GM21529 (cell line): ENCODE results near the gene HIGD2B.
"Not testable (repeated sequence)": the region's sequence is repeated elsewhere in the genome, so short reads cannot be mapped to it uniquely, and the experiment has no call there.

ENCODE experiments used
- ATAC-seq: cut with Tn5 transposase; IDR thresholded peaks from one replicate; pipeline ENCODE4 v1.9.1; 2021; ENCODE audit not compliant: unreplicated experiment

Gene HIGD2B

DNA sequence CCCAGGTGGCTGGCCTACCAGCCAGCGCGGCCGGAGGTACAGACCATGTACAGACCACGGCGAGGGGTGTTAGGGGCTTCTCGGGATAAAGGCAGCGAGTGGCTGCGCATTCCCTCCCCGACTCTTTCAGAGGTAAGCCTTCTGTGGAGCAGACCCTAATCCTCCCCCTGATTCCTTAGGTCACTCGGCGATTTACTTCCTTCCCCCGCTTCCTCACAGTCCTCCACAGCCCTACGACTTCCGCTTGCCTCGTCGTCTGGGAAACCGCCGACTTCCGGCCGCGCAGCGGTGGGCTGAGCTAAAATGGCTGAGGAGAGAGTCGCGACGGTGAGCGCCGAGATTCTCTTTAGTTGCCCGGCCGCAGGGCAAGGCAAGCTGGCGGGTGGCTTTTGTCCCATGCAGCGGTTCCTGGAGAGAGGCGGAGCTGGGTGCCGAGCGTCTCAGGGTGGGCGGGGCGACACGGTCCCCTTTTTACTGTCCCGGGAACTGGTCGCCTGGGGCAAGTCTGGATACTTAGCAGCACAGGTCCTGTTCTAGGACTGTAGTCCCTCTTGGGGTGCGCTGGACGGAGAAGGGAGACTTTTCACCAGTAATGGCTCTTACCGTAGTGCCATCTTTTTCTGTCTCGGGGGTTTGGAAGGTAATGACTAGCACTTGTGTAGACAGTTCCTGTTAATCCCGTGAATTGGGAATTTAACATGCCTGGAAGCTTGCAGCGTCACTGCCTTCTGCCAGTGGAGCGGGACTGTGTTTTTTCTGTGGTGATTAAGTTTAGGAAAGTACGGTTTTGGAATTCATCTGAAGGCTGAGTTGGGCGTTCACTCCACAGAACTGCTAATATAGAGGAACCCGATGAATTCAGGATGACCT is at the start of gene HIGD2B, which contains the start of gene BBS4:
Gene HIGD2B (minus strand): TSS at position 258 of the 870 bp plus-strand sequence. CDS start 9,808 bp downstream, outside the sequence.
Gene BBS4 (plus strand): TSS at position 283 of the 870 bp plus-strand sequence. CDS start 21 bp downstream, at position 304.
- ATAC-seq: peak; percentile 95

- no peak for ATAC-seq
Measured at GRCh38 chr15:72735111-72735510, 49.1 kb upstream of the HIGD2B start.

- ATAC-seq: no peak
Measured at GRCh38 chr15:72733941-72734738, 48.2 kb upstream of the HIGD2B start.

DNA sequence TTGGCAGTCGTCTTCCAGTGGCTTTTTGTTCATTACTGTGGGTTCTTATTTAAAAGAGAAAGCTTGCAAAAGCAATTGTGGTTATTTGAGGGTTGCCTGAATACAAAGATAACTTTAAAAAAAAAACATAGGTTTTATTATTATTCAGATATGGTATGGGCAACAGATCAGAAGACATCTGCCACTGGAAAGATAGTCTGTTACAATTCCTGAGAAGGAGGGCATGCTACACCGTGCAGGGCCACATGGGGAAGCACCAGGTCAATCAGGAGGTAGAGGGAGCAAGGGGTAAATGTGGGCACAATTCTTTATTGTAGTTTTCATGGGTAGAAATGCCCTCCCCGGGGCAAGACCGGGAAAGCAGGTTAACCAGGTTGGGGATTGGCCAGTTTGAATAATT is 46.5 kb upstream of the HIGD2B start:
- no peak for ATAC-seq

GRCh38 chr15:72732086-72732485 is 46.1 kb upstream of the HIGD2B start:
- no peak for ATAC-seq

DNA sequence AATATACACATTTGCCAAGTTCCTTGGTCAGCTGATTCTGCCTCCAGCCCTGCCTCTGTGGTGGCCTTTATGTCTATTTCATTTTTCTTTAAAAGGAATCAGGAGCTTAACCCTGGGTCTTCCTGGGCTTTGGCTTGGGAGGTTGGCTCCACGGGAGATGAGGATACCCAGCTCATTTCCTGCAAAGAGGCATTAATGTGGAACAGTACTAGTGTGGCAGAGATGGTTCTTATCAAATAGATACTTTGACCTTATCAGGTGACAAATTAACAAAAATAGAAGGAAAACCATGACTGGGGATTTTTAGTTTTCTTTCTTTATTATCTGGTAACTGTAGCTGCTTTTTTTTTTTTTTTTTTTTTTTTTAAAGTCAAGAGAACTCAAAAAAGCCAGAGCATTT is 42.8 kb upstream of the HIGD2B start:
- ATAC-seq: no peak

DNA sequence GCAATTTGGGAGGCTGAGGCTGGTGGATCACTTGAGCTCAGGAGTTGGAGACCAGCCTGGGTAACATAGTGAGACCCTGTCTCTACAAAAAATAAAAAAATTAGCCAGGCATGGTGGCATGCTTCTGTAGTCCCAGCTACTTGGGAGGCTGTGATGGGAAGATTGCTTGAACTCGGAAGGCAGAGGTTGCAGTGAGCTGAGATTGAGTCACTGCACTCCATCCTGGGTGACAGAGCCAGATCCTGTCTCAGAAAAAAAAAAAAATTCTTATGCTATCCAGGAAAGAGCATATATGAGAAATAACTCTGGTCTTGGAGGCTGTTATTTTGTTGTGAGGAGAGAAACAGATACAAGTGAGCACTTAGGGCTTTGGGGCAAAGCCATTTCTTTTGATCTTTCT is 42.3 kb upstream of the HIGD2B start:
- not testable (repeated sequence) for ATAC-seq

DNA sequence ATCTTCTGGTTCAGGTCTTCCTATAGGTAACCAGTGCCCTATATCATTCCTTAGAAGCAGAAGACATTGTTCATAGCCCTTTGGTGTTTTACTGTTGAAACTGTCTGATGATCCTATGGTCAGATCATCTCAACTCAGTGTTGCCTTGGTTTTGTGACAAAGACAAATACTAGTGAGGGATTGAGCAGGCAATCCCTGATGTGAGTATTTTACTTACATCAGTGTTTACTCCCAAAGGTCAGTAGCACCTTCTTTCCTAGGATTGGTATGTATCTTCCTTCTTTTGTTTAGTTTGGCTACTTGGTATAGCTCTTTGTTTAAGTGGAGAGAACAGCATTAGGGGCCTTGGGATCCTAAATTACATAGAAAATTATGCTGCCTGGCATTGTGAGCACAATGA is 41.2 kb upstream of the HIGD2B start:
- no peak for ATAC-seq

DNA sequence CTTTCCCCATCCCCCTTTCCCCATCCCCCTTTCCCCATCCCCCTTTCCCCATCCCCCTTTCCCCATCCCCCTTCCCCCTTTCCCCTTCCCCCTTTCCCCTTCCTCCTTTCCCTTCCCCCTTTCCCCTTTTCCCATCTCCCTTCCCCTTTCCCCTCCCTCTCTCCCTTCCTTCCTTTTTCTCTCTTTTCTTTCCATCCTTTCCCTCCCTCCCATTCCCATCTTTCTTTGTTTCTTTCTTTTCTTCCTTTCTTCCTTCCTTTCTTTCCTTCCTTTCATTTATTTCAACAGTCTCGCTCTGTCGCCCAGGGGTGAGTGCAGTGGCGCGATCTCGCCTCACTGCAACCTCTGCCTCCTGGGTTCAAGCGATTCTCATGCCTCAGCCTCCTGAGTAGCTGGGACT is 39.9 kb upstream of the HIGD2B start:
- not testable (repeated sequence) for ATAC-seq

GRCh38 chr15:72725446-72725845 is 39.5 kb upstream of the HIGD2B start:
- ATAC-seq: no peak

GRCh38 chr15:72724028-72724427 is 38.0 kb upstream of the HIGD2B start:
- no peak for ATAC-seq

DNA sequence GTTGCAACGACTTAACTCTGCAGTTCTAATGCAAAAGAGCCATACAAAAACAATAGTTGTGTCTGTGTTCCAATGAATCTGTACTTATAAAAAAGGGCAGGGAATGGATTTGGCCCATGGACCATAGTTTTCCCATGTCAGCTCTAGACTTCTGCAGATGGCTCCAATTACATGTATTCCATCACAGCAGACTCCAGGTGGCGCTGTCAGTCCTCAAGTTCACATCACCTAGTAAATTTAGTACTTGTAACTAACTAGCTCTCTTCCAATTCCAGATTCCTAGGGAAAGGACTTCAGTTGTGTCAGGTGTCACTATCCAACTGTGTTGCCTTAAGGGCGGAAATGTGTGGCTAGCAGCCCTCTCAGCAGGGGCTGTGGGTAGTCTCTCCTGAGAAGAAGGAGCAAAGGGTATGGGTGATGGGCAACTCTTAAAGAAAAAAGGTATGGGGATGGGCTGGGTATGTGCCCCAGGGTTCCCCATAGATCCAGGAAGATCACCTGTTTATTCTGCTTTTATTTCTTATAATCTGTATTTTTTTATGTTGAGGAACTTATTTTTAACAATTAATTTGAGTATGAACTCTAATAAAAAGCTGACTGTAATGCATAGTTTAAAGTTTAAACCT is 36.2 kb upstream of the HIGD2B start:
- ATAC-seq: no peak

DNA sequence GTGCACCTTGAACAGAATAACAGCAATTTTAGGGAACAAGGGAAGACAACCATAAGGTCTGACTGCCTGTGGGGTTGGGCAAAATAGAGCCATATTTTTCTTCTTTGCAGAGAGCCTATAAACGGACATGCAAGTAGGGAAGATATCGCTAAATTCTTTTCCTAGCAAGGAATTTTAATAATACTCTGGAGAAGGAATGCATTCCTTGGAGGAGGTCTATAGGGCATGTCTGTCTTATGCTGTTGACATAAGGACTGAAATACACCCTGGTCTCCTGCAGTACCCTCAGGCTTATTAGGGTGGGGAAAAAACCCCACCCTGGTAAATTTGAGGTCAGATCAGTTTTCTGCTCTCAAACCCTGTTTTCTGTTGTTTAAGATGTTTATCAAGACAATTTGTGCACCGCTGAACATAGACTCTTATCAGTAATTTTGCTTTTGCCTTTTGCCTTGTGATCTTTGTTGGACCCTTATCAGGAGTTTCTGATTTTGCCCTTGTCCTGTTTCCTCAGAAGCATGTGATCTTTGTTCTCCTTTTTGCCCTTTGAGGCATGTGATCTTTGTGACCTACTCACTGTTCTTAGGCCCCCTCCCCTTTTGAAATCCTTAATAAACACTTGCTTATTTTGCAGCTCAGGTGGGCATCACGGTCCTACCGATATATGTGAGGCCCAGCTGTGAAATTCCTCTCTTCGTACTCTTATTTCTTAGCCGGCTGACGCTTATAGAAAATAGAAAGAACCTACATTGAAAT is 22.7 kb upstream of the HIGD2B start:
- ATAC-seq: not testable (repeated sequence)

DNA sequence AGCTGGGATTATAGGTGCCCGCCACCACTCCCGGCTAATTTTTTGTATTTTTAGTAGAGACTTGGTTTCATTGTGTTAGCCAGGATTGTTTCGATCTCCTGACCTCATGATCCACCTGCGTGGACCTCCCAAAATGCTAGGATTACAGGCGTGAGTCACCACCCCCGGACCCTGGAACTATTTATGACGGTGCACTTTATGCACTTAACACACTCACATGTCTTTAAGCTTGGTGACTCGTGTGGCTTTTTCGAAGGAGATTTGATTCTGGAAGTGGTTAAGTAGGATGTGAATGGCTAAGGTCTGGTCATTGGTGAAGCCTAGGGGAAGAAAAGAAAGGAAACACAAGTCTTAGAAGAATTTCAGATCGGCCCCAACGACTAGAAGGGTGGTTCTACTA is 20.3 kb upstream of the HIGD2B start:
- ATAC-seq: no peak

GRCh38 chr15:72700076-72700475 is 14.1 kb upstream of the HIGD2B start:
- no peak for ATAC-seq

- no peak for ATAC-seq
Measured at GRCh38 chr15:72698938-72699337, 13.0 kb upstream of the HIGD2B start.

DNA sequence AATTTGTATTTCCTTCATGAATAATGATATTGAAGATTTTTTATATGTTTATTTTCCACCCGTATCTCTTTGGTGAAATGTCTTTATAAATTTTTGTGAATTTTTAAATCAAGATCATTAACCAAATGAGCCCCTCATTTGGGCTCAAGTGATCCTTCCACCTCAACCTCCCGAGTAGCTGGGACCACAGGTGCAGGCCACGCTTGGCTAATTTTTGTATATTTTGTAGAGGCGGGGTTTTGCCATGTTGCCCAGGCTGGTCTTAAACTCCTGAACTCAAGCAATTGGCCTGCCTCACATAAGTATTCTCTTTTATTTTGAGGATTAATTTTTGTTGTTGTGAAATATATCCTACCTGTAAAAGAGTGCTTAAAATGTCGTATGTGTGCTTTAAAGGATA is 5.0 kb upstream of the HIGD2B start:
- ATAC-seq: no peak

- no peak for ATAC-seq
Measured at GRCh38 chr15:72688697-72689096, 2.7 kb upstream of the HIGD2B start.

DNA sequence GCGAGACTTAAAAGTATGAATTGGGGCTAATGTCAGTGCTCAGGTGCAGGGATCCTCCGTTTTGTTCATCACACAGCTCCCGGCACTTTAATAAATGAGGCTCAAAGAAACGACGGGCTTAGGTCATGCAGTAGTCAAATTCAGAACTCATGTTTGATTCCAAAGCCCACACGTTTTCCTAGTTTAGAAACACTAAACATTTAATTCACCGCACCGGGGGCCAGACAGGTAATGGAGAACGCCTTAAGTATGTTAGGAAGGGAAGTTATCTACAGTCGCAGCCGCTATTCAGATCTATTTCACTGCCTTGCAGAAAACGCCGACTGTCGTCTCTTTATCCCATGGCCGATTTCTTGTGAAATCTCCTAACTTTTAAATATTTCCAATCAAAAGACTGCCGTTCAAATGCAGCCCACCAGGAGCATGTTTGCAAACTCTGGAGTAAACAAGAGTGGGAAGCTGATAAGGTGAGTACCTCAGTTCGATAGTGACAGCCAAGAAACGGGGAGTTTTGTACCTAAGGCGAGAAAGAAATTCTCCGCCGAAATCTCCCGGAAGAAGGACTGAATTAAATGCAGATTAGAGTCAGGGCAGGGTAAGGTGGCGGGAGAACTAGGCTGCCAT is 569 bp downstream of the HIGD2B start:
- ATAC-seq: no peak

GRCh38 chr15:72682772-72683171 is 3.2 kb downstream of the HIGD2B start:
- no peak for ATAC-seq
